Mucosa of descending colon (tissue), 3 donors: ENCODE results near the gene OTP. TPM values are rescaled to one million over a fixed set of nuclear protein-coding genes. Genes with fewer than 3 reads are reported as not detected.

Source experiments
- ATAC-seq: fragments of 200-7000 bp; cut with Tn5 transposase; one replicate; pipeline ENCODE4 v1.9.1; 2020; ENCODE audit warnings: mild to moderate bottlenecking, moderate library complexity
- DNase-seq, 3 donors: peaks; one replicate each; pipeline ENCODE4 v3.0.0-alpha.2; 2020
- H3K36me3 ChIP-seq: fragments of 200-600 bp; one replicate; pipeline ENCODE4 v1.8.0; 2021; ENCODE audit warnings: low read depth, mild to moderate bottlenecking
- H3K4me1 ChIP-seq: fragments of 200-600 bp; one replicate; pipeline ENCODE4 v1.8.0; 2021; ENCODE audit warnings: low read depth, mild to moderate bottlenecking
- H3K4me3 ChIP-seq: fragments of 200-600 bp; one replicate; pipeline ENCODE4 v1.8.0; 2021; ENCODE audit warnings: mild to moderate bottlenecking
- H3K9me3 ChIP-seq: fragments of 200-600 bp; one replicate; pipeline ENCODE4 v1.8.0; 2021; ENCODE audit warnings: mild to moderate bottlenecking
- intact Hi-C, 2 donors: fragments of 100-400 bp; cut with DNase I in 1 of 2; cut with micrococcal nuclease in 1 of 2; formaldehyde crosslinking; loops; one replicate each; pipeline versions ENCODE4 v1.11.0 to v1.11.1; 2022; cut with DNase I, micrococcal nuclease
- total RNA-seq, 3 donors: library from RNA; stranded (reverse); fragmentation: NEBNext Ultra II Directional in 2 of 3; extraction: Animal tissue kit (Norgen Biotek cat#: 25700) in 2 of 3; gene quantifications; one replicate each; pipeline versions ENCODE4 v1.2.1 to v1.2.4, GENCODE V29; 2021 to 2023
- TF ChIP-seq, protein P1 (sequence below): fragments of 200-600 bp; IDR thresholded peaks from one replicate; pipeline ENCODE4 v1.8.0; 2022; ENCODE audit warnings: antibody characterized with exemption, mild to moderate bottlenecking
- donor health status: DM: no; HTN: no; CAD: no; lungs with moderate emphysema.
- donor health status: DM: no; HTN: no; CAD: no.
- donor health status: DM: no; HTN: yes; CAD: no.

Gene OTP
- total RNA-seq, 3 donors from 2014 or later, result not detected

DNA sequence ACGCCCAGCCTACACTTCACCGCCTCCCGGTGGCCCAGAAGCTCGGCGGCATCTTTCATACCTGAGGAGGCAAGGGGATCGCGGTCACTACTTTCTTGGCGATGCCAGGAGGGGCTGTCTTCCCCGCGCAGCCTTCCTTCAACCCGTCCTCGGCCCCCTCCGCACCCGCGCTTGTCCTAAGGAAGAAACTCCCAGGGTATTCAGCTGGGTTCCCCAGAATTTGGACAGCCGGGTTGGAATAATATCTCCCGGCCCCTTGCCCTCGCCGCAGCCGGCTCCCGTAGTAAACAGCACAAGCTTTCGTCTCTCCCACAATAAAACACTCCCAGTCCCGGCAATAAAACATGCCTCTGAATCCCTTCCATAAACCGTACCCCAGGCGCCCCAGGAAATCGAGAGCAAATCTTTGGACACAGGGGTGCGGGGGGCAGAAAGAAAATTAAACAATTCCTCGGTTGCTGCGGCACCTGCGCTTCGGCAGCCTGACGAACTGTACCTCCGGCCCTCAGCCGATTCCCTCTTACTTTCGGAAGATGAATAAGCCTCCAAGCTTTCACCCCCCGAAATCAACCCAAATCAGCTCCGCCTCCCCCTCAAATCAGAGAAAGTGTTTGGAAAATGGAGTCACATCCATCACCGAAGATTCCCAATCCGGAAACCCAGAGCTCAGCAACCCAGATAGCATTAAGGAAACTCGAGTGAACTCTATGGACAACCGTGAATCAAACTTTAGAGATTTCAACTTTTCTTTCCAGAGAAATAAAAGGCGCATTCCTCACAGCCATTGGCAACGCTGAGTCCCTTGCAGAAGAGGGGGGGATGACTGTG, 1.1 kb downstream of the OTP start:
- DNase-seq (no peak), ATAC-seq (no peak)
- Histone ChIP-seq H3K4me1 (peaks cover 10% of the 10 kb centered on the region), H3K36me3 (no peaks in the 10 kb centered on the region), H3K4me3 (no peak overlapping the region), H3K9me3 (no peaks in the 10 kb centered on the region)
- TF ChIP-seq, protein P1, sequence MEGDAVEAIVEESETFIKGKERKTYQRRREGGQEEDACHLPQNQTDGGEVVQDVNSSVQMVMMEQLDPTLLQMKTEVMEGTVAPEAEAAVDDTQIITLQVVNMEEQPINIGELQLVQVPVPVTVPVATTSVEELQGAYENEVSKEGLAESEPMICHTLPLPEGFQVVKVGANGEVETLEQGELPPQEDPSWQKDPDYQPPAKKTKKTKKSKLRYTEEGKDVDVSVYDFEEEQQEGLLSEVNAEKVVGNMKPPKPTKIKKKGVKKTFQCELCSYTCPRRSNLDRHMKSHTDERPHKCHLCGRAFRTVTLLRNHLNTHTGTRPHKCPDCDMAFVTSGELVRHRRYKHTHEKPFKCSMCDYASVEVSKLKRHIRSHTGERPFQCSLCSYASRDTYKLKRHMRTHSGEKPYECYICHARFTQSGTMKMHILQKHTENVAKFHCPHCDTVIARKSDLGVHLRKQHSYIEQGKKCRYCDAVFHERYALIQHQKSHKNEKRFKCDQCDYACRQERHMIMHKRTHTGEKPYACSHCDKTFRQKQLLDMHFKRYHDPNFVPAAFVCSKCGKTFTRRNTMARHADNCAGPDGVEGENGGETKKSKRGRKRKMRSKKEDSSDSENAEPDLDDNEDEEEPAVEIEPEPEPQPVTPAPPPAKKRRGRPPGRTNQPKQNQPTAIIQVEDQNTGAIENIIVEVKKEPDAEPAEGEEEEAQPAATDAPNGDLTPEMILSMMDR, result no peak
- intact Hi-C loops, result no loop called here

DNA sequence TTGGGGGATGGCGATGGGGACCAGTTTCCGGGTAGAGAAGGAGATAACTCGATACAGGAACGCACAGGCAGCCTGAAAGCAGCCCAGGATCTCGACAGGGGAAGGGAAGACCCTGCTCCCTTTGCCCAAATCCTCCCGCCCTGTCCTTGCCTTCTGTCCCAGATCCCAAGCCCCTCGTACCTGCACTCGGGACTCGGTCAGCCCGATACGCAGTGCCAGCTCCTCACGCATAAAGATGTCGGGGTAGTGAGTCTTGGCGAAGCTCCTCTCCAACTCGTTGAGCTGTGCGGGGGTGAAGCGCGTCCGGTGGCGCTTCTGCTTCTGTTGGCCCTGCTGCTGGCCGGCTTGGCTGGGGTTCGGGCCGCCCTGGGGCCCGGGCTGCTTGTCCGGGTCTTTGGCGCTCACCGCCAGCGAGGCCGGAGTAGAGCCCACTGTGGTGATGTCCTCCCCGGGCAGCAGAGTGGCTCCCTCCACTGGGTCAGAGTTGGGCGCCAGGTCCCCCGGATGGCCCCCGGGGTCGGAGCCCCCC, 1.8 kb downstream of the OTP start:
- intact Hi-C loops, result no loop called here
- Histone ChIP-seq H3K9me3 (no peaks in the 10 kb centered on the region), H3K4me3 (no peak overlapping the region), H3K4me1 (peaks cover 10% of the 10 kb centered on the region), H3K36me3 (no peaks in the 10 kb centered on the region)
- DNase-seq, result no peak
- no peak for ATAC-seq
- TF ChIP-seq, protein P1, result no peak

DNA sequence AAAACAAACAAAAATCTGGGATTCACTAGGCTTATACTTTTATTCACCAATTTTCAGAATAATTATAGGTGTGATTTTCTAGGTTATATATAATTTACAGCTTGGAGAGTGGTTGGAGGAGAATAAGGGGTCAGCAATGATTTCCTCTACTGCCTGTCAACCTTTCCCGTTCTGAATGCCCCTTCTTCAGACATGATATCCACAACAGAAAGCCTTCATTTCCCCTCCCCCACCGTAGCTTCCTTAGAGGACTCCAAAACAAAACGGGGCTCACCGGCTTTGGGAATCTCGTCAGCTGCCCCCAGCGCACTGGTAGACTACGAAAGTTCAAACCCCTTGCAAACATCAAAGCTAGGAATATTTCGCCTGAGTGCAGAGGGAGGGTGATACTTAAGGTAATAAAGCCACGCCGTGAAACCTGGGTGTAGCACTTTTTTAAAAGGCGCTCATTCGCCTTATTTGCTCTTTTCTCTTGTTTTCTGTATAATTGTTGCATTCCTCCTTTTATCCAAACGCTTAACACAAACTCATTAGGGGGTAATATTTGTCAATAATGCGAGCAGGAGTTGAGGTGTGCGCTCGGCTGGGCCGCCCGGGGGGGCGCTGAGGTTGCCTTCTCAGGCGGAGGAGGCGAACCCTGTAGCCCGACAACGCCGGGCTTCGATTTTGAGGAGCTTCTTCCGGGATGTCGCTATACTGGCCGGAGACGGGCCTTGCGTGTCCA, 2.4 kb downstream of the OTP start:
- Histone ChIP-seq H3K9me3 (no peaks in the 10 kb centered on the region), H3K4me3 (no peak overlapping the region), H3K4me1 (peaks cover 13% of the 10 kb centered on the region), H3K36me3 (no peaks in the 10 kb centered on the region)
- TF ChIP-seq, protein P1, result no peak
- ATAC-seq, result no peak
- DNase-seq, result no peak
- intact Hi-C loops, result no loop called here

- intact Hi-C loops, result no loop called here
Observed at GRCh38 chr5:77635067-77635916, 3.2 kb downstream of the OTP start.

DNA sequence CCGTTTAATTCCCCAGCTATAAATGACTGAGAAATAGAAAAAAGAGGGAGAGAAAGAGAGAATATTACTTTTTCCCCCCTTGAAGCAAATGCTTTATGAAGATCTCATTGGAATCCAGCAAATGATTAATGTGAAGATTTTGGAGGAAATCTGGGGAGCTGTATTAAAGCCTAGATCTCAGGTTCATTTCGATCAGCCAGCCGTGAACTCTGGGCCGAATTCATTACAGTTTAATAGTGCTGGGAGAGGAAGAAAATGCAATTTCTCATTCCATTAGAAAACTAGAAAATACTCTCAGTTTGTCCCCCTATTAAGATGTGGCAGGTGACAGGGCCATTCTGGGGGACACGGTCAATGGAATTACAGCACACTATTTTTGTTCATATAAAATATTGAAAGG, 4.8 kb downstream of the OTP start:
- TF ChIP-seq, protein P1, result no peak
- no peak overlapping the region for H3K4me3 ChIP-seq
- intact Hi-C loops, result no loop called here
- no peaks in the 10 kb centered on the region for H3K36me3 ChIP-seq
- no peak for DNase-seq
- no peaks in the 10 kb centered on the region for H3K9me3 ChIP-seq
- ATAC-seq, result no peak
- peaks cover 21% of the 10 kb centered on the region for H3K4me1 ChIP-seq

More at GRCh38 chr5:77635067-77635916, 3.2 kb downstream of the OTP start:
- TF ChIP-seq, protein P1, result no peak
- H3K4me3 ChIP-seq, result no peak overlapping the region
- H3K9me3 ChIP-seq, result no peaks in the 10 kb centered on the region
- peaks cover 21% of the 10 kb centered on the region for H3K4me1 ChIP-seq
- ATAC-seq (no peak), DNase-seq (no peak)
- no peaks in the 10 kb centered on the region for H3K36me3 ChIP-seq
